Measurements from ENCODE around the gene HYI. TPM values are rescaled to one million over a fixed set of nuclear protein-coding genes. Genes with fewer than 3 reads are reported as not detected.
"Not testable (repeated sequence)": the region's sequence is repeated elsewhere in the genome, so short reads cannot be mapped to it uniquely, and the experiment has no call there.

The HYI gene
- total RNA-seq, 1 experiment from 2014 or later = 43.5 TPM

DNA sequence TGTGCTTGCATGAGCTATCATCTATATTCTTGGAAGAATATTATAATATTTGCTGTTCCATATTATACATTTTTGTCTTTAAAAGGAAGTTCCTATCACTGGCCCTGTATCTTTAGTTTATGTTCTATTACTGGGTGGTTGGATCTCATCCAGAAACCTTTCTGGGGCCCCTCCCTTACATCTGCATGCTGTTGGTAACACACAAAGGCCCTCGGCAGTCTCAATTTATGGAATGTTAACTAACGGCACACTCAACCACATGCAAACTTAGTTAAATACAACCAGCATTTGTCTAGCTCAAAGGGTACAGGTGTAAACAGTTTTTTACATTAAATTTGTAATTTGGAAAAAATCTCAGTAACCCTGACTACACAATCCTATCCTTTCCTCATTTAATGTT, 9.7 kb upstream of the HYI start:
- intact Hi-C loops (cut with micrococcal nuclease; ENCODE audit: unreplicated experiment) = no loop called here
- no peak overlapping the region for H3K4me2 ChIP-seq
- TF ChIP-seq, protein P1, sequence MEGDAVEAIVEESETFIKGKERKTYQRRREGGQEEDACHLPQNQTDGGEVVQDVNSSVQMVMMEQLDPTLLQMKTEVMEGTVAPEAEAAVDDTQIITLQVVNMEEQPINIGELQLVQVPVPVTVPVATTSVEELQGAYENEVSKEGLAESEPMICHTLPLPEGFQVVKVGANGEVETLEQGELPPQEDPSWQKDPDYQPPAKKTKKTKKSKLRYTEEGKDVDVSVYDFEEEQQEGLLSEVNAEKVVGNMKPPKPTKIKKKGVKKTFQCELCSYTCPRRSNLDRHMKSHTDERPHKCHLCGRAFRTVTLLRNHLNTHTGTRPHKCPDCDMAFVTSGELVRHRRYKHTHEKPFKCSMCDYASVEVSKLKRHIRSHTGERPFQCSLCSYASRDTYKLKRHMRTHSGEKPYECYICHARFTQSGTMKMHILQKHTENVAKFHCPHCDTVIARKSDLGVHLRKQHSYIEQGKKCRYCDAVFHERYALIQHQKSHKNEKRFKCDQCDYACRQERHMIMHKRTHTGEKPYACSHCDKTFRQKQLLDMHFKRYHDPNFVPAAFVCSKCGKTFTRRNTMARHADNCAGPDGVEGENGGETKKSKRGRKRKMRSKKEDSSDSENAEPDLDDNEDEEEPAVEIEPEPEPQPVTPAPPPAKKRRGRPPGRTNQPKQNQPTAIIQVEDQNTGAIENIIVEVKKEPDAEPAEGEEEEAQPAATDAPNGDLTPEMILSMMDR (conservative IDR thresholded peaks at IDR 0.05) = no peak
- TF ChIP-seq EZH2 (IDR thresholded peaks at IDR 0.05; ENCODE audit: low read depth) = no peak
- no peak overlapping the region for H3K27ac ChIP-seq
- H3K9me2 ChIP-seq (ENCODE audit: insufficient read depth) = no peaks in the 10 kb centered on the region
- no peaks in the 10 kb centered on the region for H4K20me1 ChIP-seq (ENCODE audit: insufficient read depth)
- no peaks in the 10 kb centered on the region for H3K27me3 ChIP-seq (ENCODE audit: insufficient read depth, low read depth)
- H3F3A ChIP-seq (ENCODE audit: insufficient read depth, low read depth) = no peaks in the 10 kb centered on the region
- H3K36me3 ChIP-seq (ENCODE audit: low read depth) = no peaks in the 10 kb centered on the region
- H3K79me2 ChIP-seq (ENCODE audit: low read depth) = no peaks in the 10 kb centered on the region
- ChIA-PET CTCF (no interaction called here), POLR2A (ENCODE audit: unreplicated experiment) (no interaction called here)
- no TSS peak for BruUV-seq (replicated peaks)
- no peaks in the 10 kb centered on the region for H3K9me3 ChIP-seq (ENCODE audit: insufficient read depth, low read depth)
- H3K4me3 ChIP-seq = no peak overlapping the region
- no peak overlapping the region for H2AFZ ChIP-seq
- no peak for DNase-seq
- H3K4me1 ChIP-seq (replicated peaks; ENCODE audit: insufficient read depth) = no peaks in the 10 kb centered on the region

GRCh38 chr1:43460988-43461693, 7.4 kb upstream of the HYI start:
- no peaks in the 10 kb centered on the region for H3K27me3 ChIP-seq (ENCODE audit: insufficient read depth, low read depth)
- no peaks in the 10 kb centered on the region for H3K79me2 ChIP-seq (ENCODE audit: low read depth)
- no peaks in the 10 kb centered on the region for H3K9me3 ChIP-seq (ENCODE audit: insufficient read depth, low read depth)
- TF ChIP-seq EZH2 (IDR thresholded peaks at IDR 0.05; ENCODE audit: low read depth) = no peak
- TF ChIP-seq, protein P1 (conservative IDR thresholded peaks at IDR 0.05) = no peak
- peaks cover 2% of the 10 kb centered on the region; the same call in 1 of the 2 replicates for H3K36me3 ChIP-seq (ENCODE audit: low read depth)
- intact Hi-C loops (cut with micrococcal nuclease; ENCODE audit: unreplicated experiment) = no loop called here
- no peak for DNase-seq
- ChIA-PET CTCF (no interaction called here), POLR2A (ENCODE audit: unreplicated experiment) (interaction anchor here (0.5 to 0.6 kb wide), 2 partner anchors 55 to 190 kb away, joined by 3 to 5 read pairs; no protein-coding TSS in a partner anchor)
- BruUV-seq (replicated peaks) = no TSS peak
- no peaks in the 10 kb centered on the region for H3K9me2 ChIP-seq (ENCODE audit: insufficient read depth)
- H3K27ac ChIP-seq = no peak overlapping the region
- no peaks in the 10 kb centered on the region for H3K4me1 ChIP-seq (replicated peaks; ENCODE audit: insufficient read depth)
- H3K4me2 ChIP-seq = no peak overlapping the region
- no peak overlapping the region for H3K4me3 ChIP-seq
- H2AFZ ChIP-seq = no peak overlapping the region
- H4K20me1 ChIP-seq (ENCODE audit: insufficient read depth) = no peaks in the 10 kb centered on the region
- no peaks in the 10 kb centered on the region for H3F3A ChIP-seq (ENCODE audit: insufficient read depth, low read depth)

GRCh38 chr1:43458379-43458778, 4.6 kb upstream of the HYI start:
- POLR2A ChIA-PET (ENCODE audit: unreplicated experiment); H3K9me2 ChIP-seq (ENCODE audit: insufficient read depth); H3K27me3 ChIP-seq (ENCODE audit: insufficient read depth, low read depth); H3K79me2 ChIP-seq (ENCODE audit: low read depth); BruUV-seq (replicated peaks); H3K36me3 ChIP-seq (ENCODE audit: low read depth); H2AFZ ChIP-seq; H4K20me1 ChIP-seq (ENCODE audit: insufficient read depth); H3K27ac ChIP-seq; DNase-seq; H3K9me3 ChIP-seq (ENCODE audit: insufficient read depth, low read depth); H3K4me2 ChIP-seq; H3K4me3 ChIP-seq; CTCF ChIA-PET: not testable (repeated sequence)
- peaks cover 16% of the 10 kb centered on the region; the same call in 1 of the 2 replicates for H3F3A ChIP-seq (ENCODE audit: insufficient read depth, low read depth)
- peaks cover 11% of the 10 kb centered on the region for H3K4me1 ChIP-seq (replicated peaks; ENCODE audit: insufficient read depth)
- intact Hi-C loops (cut with micrococcal nuclease; ENCODE audit: unreplicated experiment) = loop anchor here (10.0 kb wide), 1 partner anchor 576 kb away; the partner anchor contains the start of gene SLC6A9

Measured in PC-9 (cell line).